Nephron progenitor cell (in vitro differentiated cells): ENCODE data around the gene ZNF429.

Experiments used
- DNase-seq: peaks from one replicate; pipeline ENCODE4 v3.0.0; 2021
- H3K27ac Mint-ChIP-seq: 2 replicates; pipeline ENCODE4 v1.8.0; 2021; ENCODE audit warnings: mild to moderate bottlenecking, moderate library complexity, mixed read lengths
- H3K27me3 Mint-ChIP-seq: 2 replicates; pipeline ENCODE4 v1.8.0; 2021; ENCODE audit warnings: mild to moderate bottlenecking, low read depth, mixed read lengths; ENCODE audit not compliant: poor library complexity
- H3K36me3 Mint-ChIP-seq: 2 replicates; pipeline ENCODE4 v1.8.0; 2021; ENCODE audit warnings: low read depth, mixed read lengths
- H3K4me1 Mint-ChIP-seq: 2 replicates; pipeline ENCODE4 v1.8.0; 2021; ENCODE audit warnings: mixed read lengths
- H3K4me3 Mint-ChIP-seq: 2 replicates; pipeline ENCODE4 v1.8.0; 2021; ENCODE audit warnings: mild to moderate bottlenecking, moderate library complexity, mixed read lengths
- H3K9me3 Mint-ChIP-seq: 2 replicates; pipeline ENCODE4 v1.8.0; 2021; ENCODE audit warnings: mild to moderate bottlenecking, moderate library complexity, mixed read lengths
- TF ChIP-seq, protein P1 (sequence below): fragments of 200-600 bp; sonication (generic); IDR thresholded peaks from 2 replicates; pipeline ENCODE4 v1.5.0; 2021; ENCODE audit warnings: antibody characterized with exemption

The ZNF429 gene

DNA sequence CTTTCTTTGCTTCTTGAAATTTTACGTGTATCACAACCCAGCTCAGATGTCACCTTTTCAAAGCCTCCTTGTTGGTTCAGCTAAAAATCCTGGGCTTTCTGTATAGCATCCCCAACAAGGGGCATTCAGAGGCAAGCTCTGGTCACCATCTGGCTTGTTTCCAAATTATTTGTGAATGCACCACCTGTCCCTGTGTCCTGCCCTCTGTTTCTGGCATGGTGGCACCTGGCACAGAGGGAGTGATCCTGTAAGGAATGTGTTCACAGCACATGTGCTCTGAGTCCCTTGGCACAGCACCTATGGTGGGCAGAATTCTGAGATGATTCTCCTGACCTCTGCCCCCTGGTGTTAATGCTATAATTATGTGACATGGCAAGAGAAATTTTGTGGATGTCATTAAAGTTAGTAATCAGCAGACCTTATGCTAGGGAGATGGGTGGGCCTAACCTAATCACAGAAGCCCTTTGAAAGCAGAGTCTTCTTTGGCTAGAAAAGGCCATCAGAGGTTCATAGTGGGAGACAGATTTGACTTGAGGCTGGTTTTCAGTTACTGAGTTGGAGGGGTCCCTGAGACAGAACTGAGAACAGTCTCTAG is 76.3 kb downstream of the ZNF429 start:
- H3K4me3 Mint-ChIP-seq = no peak overlapping the region
- no peaks in the 10 kb centered on the region for H3K4me1 Mint-ChIP-seq
- H3K36me3 Mint-ChIP-seq = peaks cover 4% of the 10 kb centered on the region
- no peak overlapping the region for H3K27ac Mint-ChIP-seq
- H3K9me3 Mint-ChIP-seq = peaks cover 72% of the 10 kb centered on the region
- DNase-seq = no peak
- peaks cover 22% of the 10 kb centered on the region for H3K27me3 Mint-ChIP-seq
- TF ChIP-seq, protein P1, sequence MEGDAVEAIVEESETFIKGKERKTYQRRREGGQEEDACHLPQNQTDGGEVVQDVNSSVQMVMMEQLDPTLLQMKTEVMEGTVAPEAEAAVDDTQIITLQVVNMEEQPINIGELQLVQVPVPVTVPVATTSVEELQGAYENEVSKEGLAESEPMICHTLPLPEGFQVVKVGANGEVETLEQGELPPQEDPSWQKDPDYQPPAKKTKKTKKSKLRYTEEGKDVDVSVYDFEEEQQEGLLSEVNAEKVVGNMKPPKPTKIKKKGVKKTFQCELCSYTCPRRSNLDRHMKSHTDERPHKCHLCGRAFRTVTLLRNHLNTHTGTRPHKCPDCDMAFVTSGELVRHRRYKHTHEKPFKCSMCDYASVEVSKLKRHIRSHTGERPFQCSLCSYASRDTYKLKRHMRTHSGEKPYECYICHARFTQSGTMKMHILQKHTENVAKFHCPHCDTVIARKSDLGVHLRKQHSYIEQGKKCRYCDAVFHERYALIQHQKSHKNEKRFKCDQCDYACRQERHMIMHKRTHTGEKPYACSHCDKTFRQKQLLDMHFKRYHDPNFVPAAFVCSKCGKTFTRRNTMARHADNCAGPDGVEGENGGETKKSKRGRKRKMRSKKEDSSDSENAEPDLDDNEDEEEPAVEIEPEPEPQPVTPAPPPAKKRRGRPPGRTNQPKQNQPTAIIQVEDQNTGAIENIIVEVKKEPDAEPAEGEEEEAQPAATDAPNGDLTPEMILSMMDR = no peak

DNA sequence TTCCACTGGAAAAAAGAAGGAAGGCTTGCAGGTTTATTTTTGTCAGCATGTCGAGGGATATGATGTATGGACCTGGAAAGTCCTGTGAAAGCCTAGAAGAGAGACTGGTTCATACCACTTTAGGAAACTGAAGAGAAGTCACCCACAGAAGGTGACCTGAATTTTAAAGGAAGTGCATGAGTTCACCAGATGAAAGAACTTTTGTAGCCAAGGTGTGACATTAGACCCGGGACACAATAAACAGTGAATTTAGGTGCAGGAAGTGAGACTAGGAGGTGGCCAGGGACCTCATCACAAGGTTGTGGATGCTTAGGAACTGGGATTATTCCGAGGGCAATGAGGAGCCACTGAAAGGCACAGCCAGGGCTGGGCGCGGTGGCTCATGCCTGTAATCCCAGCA is 79.1 kb downstream of the ZNF429 start:
- no peak for DNase-seq
- Mint-ChIP-seq H3K27me3 (peaks cover 44% of the 10 kb centered on the region), H3K4me1 (no peaks in the 10 kb centered on the region), H3K4me3 (no peak overlapping the region), H3K36me3 (peaks cover 4% of the 10 kb centered on the region), H3K27ac (no peak overlapping the region), H3K9me3 (peaks cover 77% of the 10 kb centered on the region)
- TF ChIP-seq, protein P1 = no peak

DNA sequence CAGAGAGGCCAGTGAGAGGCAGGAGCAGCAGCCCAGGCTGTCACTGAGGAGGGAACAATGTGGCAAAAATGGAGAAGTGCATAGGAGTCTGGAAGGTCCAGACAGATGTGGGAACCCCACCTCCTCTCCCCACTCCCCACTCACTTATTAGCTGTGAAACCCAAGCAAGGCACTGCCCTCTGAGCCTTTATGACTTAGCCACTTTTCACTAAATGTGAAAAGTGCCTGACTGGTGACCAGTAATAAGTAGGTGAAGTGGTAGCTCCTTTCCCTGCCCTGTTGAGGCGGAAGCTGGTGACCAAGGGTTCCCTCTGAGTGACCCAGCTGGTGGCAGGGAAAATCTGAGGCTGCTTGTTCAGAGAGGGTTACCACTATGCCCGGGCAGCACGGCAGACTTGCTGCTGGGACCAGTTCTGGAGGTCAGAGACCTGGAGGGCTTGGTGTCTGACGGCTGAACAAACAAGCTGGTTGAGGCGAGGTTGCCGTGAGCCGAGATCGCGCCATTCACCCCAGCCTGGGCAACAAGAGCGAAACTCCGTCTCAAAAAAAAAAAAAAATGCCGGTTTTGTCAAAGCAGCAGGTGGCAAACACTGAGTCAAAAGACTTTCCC is 80.0 kb downstream of the ZNF429 start:
- Mint-ChIP-seq H3K27ac (no peak overlapping the region), H3K9me3 (peaks cover 75% of the 10 kb centered on the region), H3K4me3 (no peak overlapping the region), H3K27me3 (peaks cover 49% of the 10 kb centered on the region), H3K4me1 (no peaks in the 10 kb centered on the region), H3K36me3 (peaks cover 4% of the 10 kb centered on the region)
- DNase-seq = no peak
- TF ChIP-seq, protein P1 = no peak

DNA sequence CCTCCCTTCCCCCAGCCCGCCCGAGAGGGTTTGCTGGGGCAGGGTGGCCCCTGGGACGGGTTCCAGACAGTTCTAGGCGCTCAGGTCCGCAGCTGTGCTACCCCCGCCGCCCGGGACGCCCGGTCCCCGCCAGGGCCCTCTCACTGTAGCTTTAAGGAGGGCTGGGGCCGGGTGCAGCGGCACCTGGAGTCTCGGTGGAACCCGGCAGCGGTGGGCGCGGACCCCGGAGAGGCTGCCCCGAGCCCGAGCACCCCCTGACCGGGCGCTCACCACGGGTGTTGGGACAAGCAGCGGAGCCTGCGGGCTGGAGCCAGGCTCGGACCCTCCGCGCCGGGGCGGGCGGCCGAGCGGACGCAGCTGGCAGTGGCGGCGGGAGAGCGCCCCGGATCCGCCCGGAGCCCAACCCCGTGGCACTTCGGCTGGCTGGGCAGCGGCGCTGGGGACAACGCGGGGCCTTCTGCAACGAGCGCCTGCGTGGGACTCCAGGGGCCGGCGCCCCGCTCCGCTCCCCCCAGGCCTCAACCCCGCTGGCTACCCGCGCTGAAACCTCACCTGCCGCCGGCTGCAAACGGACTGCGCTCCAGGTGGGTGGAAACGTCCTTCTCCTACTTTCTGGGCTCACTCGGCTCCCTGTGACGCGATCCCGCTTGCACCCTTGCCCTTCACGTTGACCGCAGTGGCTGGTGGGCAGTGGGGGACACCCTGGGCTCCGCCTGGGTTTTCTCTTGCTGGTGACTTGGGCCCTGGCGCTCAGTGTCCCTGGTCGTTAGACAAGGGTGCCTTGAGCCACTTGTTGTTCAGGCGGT is 81.1 kb downstream of the ZNF429 start:
- Mint-ChIP-seq H3K4me1 (no peaks in the 10 kb centered on the region), H3K4me3 (peak overlapping the region; percentile 72), H3K36me3 (peaks cover 4% of the 10 kb centered on the region), H3K9me3 (peaks cover 73% of the 10 kb centered on the region), H3K27me3 (peaks cover 51% of the 10 kb centered on the region), H3K27ac (no peak overlapping the region)
- DNase-seq = peak; percentile 44
- TF ChIP-seq, protein P1 = no peak

DNA sequence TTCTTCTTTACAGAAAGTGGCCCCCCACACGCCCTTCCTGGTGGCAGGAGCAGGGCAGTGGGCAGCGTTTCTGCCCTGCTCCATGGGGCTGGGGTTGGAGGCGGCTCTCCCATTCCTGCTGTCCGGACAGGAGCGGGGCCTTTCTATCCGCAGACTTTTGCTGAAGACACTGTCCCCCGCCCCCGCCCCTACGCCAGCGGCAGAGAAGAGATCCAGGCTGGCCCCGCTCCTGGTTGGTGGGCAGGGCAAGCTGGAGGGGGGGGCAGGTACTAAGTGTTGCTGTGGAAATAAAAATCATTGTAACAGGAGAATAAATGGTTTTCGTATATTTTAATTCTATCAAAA is 81.7 kb downstream of the ZNF429 start:
- peaks cover 46% of the 10 kb centered on the region for H3K27me3 Mint-ChIP-seq
- no peak overlapping the region for H3K27ac Mint-ChIP-seq
- DNase-seq = no peak

More for the DNA sequence above, 81.7 kb downstream of the ZNF429 start:
- TF ChIP-seq, protein P1 = no peak
- H3K4me1 Mint-ChIP-seq = no peaks in the 10 kb centered on the region
- H3K9me3 Mint-ChIP-seq = peaks cover 73% of the 10 kb centered on the region
- peaks cover 4% of the 10 kb centered on the region for H3K36me3 Mint-ChIP-seq
- peak overlapping the region; percentile 72 for H3K4me3 Mint-ChIP-seq
